SH-SY5Y (cell line): Measurements from ENCODE around the gene CC2D1A.

Experiments
- GATA2 ChIP-seq: IDR thresholded peaks from 2 replicates; pipeline ENCODE4 v1.6.1; 2011; ENCODE audit warnings: mild to moderate bottlenecking, low read depth, low read length
- GATA3 ChIP-seq: IDR thresholded peaks from 2 replicates; pipeline ENCODE4 v1.6.1; 2011; ENCODE audit warnings: low read depth, mild to moderate bottlenecking, low read length, moderate library complexity

DNA sequence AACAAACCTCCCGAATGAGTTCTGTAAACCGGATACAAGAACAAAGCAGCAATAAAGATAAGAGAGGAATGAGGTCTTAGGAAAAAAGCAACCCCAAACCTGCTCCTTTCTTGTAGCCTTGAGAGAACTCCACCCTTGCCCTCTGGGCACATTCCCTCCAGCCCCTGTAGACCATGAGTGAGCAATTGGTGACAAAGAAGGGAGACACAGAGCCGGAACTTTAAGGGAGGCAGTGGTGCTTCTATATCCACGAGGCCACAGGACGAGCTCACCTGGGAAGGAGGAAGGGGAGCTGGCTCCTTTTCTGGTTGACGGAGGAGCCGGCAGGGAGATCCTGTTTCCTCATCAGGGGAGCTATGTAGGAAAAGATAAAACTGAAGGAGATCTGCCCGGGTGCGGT lies 13.1 kb upstream of the CC2D1A start:
- TF ChIP-seq GATA2 (no peak), GATA3 (no peak)
